Dermis microvascular lymphatic vessel endothelial cell (primary cell): ENCODE measurements around the gene INSYN1. TPM values are rescaled to one million over a fixed set of nuclear protein-coding genes. Genes with fewer than 3 reads are reported as not detected.
"Not testable (repeated sequence)": the region's sequence is repeated elsewhere in the genome, so short reads cannot be mapped to it uniquely, and the experiment has no call there.

ENCODE experiments used
- DNase-seq, 2 donors: peaks; one replicate each; pipeline versions ENCODE4 v3.0.0 to v3.0.0-alpha.2; 2010; ENCODE audit warnings: low read depth in 2 of 2
- total RNA-seq: library from RNA; depleted of rRNA; stranded (reverse); fragments of >200 nt; gene quantifications from 2 replicates; pipeline ENCODE4 v1.2.1, GENCODE V29; 2014

Gene INSYN1
- total RNA-seq, 1 donor from 2014 or later, result 0.13 TPM

GRCh38 chr15:73749971-73750370 is 3.2 kb downstream of the INSYN1 start:
- no peak for DNase-seq

GRCh38 chr15:73749533-73749932 is 3.6 kb downstream of the INSYN1 start:
- no peak for DNase-seq

GRCh38 chr15:73748730-73749129 is 4.4 kb downstream of the INSYN1 start:
- no peak for DNase-seq

- no peak for DNase-seq
Measured at GRCh38 chr15:73747847-73748590, 5.1 kb downstream of the INSYN1 start.

- DNase-seq, result no peak
Measured at GRCh38 chr15:73746883-73747282, 6.3 kb downstream of the INSYN1 start.

- no peak for DNase-seq
Measured at GRCh38 chr15:73746261-73746660, 6.9 kb downstream of the INSYN1 start.

- DNase-seq, result no peak
Measured at GRCh38 chr15:73745073-73745472, 8.1 kb downstream of the INSYN1 start.

GRCh38 chr15:73744293-73744692 is 8.9 kb downstream of the INSYN1 start:
- DNase-seq, result no peak

- no peak for DNase-seq
Measured at GRCh38 chr15:73741321-73741836, 11.8 kb downstream of the INSYN1 start.

- DNase-seq, result no peak
Measured at GRCh38 chr15:73740152-73741048, 12.8 kb downstream of the INSYN1 start.

- DNase-seq, result no peak
Measured at GRCh38 chr15:73737535-73737934, 15.6 kb downstream of the INSYN1 start.

GRCh38 chr15:73732930-73733329 is 20.2 kb downstream of the INSYN1 start:
- no peak for DNase-seq

GRCh38 chr15:73732051-73732450 is 21.1 kb downstream of the INSYN1 start:
- not testable (repeated sequence) for DNase-seq

- no peak for DNase-seq
Measured at GRCh38 chr15:73727330-73727976, 25.7 kb downstream of the INSYN1 start.

- DNase-seq, result no peak
Measured at GRCh38 chr15:73724212-73724611, 28.9 kb downstream of the INSYN1 start.

GRCh38 chr15:73723191-73723590 is 30.0 kb downstream of the INSYN1 start:
- DNase-seq, result no peak

- DNase-seq, result no peak
Measured at GRCh38 chr15:73722425-73722824, 30.7 kb downstream of the INSYN1 start.

- DNase-seq, result no peak
Measured at GRCh38 chr15:73718694-73719093, 34.5 kb downstream of the INSYN1 start.

GRCh38 chr15:73717802-73718201 is 35.3 kb downstream of the INSYN1 start:
- DNase-seq, result no peak

GRCh38 chr15:73717206-73717605 is 35.9 kb downstream of the INSYN1 start:
- no peak for DNase-seq

GRCh38 chr15:73716417-73716816 is 36.7 kb downstream of the INSYN1 start:
- no peak for DNase-seq

GRCh38 chr15:73715417-73715816 is 37.7 kb downstream of the INSYN1 start:
- DNase-seq, result no peak
